ENCODE results near the gene TSPYL1.

GRCh38 chr6:116301104-116301503 lies 21.4 kb upstream of the TSPYL1 start:
- TF ChIP-seq EZH2 (IDR thresholded peaks at IDR 0.05; ENCODE audit: insufficient read depth, poor library complexity, severe bottlenecking) (no peak), EZH2phosphoT487 (IDR thresholded peaks at IDR 0.05; ENCODE audit: insufficient read depth, low read depth) (no peak)
